M059J (cell line): Measurements from ENCODE around the gene CYP8B1. TPM values are rescaled to one million over a fixed set of nuclear protein-coding genes. Genes with fewer than 3 reads are reported as not detected.

Source experiments
- DNase-seq: peaks from one replicate; pipeline ENCODE4 v3.0.0-alpha.2; 2012; ENCODE audit warnings: low read depth
- total RNA-seq: library from RNA; depleted of rRNA; stranded (reverse); fragments of >200 nt; shearing (Covaris generic); gene quantifications from 2 replicates; pipeline ENCODE4 v1.2.3, GENCODE V29; 2014

CYP8B1 gene
- total RNA-seq, 1 experiment from 2014 or later, result not detected

DNA sequence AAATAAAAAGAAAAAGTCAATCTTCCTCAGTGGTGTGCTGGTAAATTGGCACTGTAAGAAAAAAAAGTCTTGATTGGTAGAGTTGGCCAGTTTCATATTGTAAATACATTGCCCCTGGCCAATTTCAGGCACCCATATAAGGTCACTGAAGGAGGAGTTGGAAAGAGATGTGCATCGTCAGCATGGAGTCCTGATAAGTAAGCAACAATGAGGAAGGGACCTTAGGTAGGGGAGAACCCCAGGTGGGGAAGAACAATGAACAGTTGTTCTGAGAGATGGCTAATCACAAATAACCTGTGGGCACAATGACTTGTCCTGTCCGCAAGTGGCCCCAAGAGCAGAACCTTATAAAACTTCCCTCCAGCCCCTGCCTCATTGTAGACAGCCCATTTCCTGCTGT is 8.6 kb upstream of the CYP8B1 start:
- DNase-seq, result no peak

DNA sequence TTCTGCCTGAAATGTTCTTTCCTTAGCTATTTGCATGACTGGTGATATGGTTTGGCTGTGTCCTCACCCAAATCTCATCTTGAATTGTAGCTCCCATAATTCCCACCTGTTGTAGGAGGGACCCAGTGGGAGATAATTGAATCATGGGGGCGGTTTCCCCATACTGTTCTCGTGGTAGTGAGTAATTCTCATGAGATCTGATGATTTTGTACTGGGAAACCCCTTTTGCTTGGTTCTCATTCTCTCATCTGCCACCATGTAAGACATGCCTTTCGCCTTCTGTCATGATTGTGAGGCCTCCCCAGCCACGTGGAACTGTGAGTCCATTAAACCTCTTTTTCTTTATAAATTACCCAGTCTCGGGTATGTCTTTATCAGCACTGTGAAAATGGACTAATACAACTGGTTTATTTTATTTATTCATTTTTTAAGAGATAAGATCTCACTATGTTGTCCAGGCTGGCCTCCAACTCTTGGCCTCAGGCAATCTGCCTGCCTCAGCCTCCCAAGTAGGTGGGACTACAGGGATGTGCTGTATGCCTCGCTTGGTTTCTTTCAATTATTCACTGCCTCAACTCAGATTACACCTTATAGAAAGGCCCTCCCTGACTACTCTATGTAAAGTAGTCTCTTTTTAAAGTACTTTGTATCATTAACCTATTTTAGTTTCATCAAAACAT is 7.7 kb upstream of the CYP8B1 start:
- peak; percentile 20 for DNase-seq

DNA sequence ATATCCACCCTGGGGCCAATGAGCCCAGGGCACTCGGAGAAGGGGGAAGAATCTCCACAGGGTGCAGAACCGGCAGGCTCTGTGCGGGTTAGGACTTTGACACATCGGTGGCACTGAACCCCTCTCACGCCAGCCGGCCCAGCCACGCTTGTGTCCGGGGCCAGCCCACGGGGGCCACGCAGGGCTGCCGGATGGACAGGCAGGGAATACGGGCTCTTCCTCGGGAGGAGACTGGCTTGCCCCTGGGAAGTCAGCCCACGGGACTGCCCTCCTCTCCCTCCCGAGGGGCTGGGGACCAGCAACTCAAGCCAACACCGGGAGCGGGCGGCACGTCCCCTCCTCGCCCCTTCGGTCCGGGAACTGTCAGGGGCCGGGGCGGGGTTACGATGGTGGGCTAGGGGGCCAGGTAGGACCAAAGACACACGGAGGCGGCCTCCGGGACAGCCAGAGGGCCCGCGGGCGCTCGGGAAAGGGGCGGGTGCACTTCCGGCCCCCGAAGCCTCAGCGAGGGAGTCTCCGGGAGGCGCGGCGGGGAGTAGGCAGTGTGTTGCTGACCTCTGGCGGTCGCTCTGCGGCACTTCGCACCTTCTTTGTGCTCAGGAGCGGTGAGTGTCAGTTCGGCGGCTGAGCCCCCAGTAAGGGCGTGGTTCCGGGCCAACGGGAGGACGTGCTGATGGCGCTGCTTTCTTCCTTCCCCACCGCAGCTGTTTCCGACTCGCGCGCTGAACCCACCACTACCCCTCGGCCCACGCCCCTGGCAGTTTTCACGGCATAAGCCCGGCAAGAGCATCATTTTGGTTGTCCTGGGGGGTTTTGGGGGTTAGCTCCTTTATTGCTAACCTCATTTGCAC is 5.1 kb upstream of the CYP8B1 start:
- peak; percentile 68 for DNase-seq

DNA sequence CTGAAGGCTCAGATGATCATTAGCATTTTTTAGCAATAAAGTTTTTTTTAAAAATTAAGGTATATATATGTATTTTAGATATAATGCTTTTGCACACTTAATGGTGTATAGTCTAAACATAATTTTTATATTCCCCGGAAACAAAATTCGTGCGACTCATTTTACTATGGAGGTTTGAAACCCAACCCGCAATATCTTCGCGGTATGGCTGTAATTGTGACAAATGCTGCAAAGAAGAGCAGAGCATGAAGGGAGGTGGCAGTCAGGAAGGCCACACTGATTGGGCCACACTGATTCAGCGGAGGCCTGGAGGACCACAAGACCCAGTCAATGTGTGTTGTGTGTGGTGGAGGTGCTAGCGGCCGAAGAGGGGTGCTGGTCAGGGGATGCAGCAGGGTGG is 4.5 kb upstream of the CYP8B1 start:
- DNase-seq, result no peak

- DNase-seq, result no peak
Observed at GRCh38 chr3:42877881-42878280, 2.2 kb upstream of the CYP8B1 start.

- DNase-seq, result no peak
Observed at GRCh38 chr3:42876940-42877720, 1.5 kb upstream of the CYP8B1 start.

- DNase-seq, result no peak
Observed at GRCh38 chr3:42876401-42876800, 722 bp upstream of the CYP8B1 start.

GRCh38 chr3:42874749-42875148 is 930 bp downstream of the CYP8B1 start:
- DNase-seq, result no peak

DNA sequence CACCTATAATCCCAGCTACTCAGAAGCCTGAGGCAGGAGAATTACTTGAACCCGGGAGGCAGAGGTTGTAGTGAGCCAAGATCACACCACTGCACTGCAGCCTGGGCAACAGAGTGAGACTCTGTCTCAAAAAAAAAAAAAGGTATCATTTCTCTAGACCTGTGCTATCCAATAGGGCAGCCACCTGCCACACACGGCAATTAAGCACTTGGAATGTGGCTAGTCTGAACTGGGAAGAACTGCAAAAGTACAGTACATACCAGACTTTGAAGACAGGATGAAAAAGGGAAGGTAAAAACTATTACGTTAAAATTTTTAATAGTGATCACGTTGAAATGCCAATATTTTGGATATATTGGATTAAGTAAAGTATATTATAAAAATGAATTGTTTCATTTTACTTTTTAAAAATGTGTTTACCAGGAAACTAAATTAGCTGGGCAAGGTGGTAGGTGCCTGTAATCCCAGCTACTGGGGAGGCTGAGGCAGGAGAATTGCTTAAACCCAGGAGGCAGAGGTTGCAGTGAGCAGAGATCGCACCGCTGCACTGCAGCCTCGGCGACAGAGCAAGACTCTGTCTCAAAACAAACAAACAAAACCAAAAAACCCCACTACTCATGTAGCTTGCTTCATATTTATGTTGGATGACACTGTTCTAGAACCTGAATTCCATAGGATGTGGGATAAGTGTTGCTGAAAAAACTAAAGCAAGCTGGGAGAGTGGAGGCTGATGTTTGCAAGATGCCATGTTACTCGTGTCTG is 2.3 kb downstream of the CYP8B1 start:
- DNase-seq, result no peak

DNA sequence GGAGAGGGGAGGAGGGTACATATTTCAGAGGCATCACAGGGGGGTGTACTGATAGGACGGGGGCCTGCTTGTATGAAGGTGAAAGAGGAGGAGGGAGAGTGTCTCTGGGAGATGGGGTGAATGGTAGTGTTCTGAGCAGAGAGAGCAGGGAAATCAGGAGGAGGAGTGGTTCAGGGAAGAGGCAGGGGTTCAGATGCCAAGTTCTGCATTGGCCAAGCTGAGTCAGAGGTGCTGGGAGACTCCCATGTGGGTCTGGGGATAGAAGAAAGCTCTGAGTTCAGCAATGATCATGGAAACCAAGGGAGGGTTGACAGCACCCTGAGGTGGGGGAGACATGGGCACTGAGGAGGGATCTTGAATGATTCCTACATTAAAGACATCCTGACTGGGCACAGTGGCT is 3.0 kb downstream of the CYP8B1 start:
- DNase-seq, result no peak

- DNase-seq, result no peak
Observed at GRCh38 chr3:42871592-42872196, 4.0 kb downstream of the CYP8B1 start.

DNA sequence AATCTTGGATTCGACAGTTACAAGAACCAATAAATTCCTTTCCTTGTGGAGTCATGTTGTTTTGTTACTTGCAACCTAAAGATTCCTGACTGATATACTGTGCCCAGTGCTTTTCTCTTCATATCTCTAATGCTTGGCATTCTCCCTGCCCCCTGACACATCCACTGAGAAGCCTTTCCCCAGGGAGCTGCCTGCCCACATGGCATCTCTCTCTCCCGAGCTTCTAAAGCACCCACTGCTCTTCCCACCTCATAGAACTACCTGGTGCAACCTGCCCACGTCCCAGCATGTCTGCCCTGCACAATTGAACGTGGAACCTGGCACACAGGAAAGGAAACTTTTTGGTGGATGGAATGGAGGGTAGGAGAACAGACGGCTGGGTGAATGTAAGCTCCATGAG is 6.8 kb downstream of the CYP8B1 start:
- no peak for DNase-seq

DNA sequence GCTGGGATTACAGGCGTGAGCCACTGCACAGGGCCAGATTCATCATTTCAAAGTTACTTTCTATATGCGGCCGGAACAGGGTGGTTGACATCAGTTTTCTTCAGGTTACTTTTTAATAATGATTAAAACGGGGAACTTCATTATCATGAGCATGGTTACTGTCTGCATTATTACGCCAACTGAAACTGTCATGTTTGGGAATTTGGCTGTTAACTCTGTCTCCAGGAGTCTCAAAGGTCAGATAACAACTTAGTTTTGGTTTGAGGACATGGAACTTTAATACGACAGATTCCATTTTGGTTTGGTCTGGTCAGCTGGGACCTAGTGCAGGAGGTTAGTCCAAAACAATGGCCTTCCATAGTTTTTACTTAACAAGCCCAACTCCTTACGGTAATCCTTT is 8.5 kb downstream of the CYP8B1 start:
- no peak for DNase-seq

DNA sequence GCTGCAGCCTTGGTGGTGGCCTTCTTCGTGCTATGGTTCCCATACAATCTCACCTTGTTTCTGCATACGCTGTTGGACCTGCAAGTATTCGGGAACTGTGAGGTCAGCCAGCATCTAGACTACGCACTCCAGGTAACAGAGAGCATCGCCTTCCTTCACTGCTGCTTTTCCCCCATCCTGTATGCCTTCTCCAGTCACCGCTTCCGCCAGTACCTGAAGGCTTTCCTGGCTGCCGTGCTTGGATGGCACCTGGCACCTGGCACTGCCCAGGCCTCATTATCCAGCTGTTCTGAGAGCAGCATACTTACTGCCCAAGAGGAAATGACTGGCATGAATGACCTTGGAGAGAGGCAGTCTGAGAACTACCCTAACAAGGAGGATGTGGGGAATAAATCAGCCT is 10.4 kb downstream of the CYP8B1 start:
- DNase-seq, result no peak

GRCh38 chr3:42864321-42864950 is 11.2 kb downstream of the CYP8B1 start:
- no peak for DNase-seq

- DNase-seq, result no peak
Observed at GRCh38 chr3:42856544-42856943, 19.1 kb downstream of the CYP8B1 start.

GRCh38 chr3:42855547-42856380 is 19.9 kb downstream of the CYP8B1 start:
- no peak for DNase-seq

DNA sequence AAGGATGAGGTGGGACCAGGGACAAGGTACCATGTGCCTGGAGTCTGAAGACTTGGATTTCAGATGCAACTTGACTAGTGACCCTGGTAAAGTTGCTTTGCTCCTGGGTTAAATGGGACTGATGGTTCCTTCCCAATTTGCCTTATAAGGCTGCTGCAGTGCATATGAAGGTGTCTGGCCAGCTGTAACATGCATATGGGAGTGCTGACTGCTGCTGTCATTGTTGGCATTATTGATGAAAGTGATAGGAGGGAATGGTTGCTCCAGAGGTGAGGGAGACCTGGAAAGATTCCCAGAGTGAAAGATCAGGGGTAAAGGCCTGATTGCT is 20.5 kb downstream of the CYP8B1 start:
- DNase-seq, result no peak

- DNase-seq, result no peak
Observed at GRCh38 chr3:42853739-42854302, 21.9 kb downstream of the CYP8B1 start.

DNA sequence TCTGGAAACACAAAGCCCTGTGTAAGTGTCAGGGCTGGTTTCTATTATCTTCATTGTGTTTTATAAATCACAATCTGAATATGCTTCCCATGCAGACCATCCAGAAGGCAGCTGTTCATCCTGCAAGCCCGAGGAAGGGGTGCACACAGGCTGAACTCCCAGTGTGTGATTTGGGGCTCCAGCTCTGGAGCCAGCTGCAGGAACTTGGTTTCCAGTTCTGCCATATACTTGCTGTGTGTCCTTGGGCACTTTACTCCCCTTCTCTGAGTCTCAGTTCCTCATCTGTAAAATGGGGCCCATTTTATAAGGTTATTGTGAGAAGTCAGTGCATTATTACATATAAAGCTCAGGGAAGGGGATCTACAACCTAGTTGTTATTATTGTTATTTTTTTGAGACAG is 22.6 kb downstream of the CYP8B1 start:
- DNase-seq, result no peak
